ENCODE measurements around the gene NECTIN3.

Gene NECTIN3

GRCh38 chr3:111210003-111210711 lies 138.5 kb downstream of the NECTIN3 start:
- H3K4me1 ChIP-seq (ENCODE audit: low read length), result no peaks in the 10 kb centered on the region
- H2AFZ ChIP-seq (ENCODE audit: low read depth, low read length), result no peak overlapping the region
- no peaks in the 10 kb centered on the region for H3K79me2 ChIP-seq (ENCODE audit: low read length)
- H3K4me3 ChIP-seq (ENCODE audit: low read length), result no peak overlapping the region
- H4K20me1 ChIP-seq (ENCODE audit: insufficient read depth, low read length), result no peaks in the 10 kb centered on the region
- TF ChIP-seq CTCF (IDR thresholded peaks at IDR 0.05; ENCODE audit: low read depth, low read length) (no peak), EZH2phosphoT487 (IDR thresholded peaks at IDR 0.05; ENCODE audit: low read depth) (no peak)
- H3K36me3 ChIP-seq (replicated peaks; ENCODE audit: low read depth, low read length), result no peaks in the 10 kb centered on the region
- no peak overlapping the region for H3K4me2 ChIP-seq (ENCODE audit: low read length)
- H3K9ac ChIP-seq (ENCODE audit: low read length), result no peak overlapping the region
- no peak overlapping the region for H3K27ac ChIP-seq (ENCODE audit: low read length)
- no peaks in the 10 kb centered on the region for H3K27me3 ChIP-seq (ENCODE audit: low read depth, low read length)
- H3K9me3 ChIP-seq (ENCODE audit: insufficient read depth, low read length), result no peaks in the 10 kb centered on the region

- no peaks in the 10 kb centered on the region for H3K36me3 ChIP-seq (replicated peaks; ENCODE audit: low read depth, low read length)
- no peaks in the 10 kb centered on the region for H3K4me1 ChIP-seq (ENCODE audit: low read length)
- H3K27ac ChIP-seq (ENCODE audit: low read length), result no peak overlapping the region
- H3K4me3 ChIP-seq (ENCODE audit: low read length), result no peak overlapping the region
- H3K79me2 ChIP-seq (ENCODE audit: low read length), result no peaks in the 10 kb centered on the region
- H3K9ac ChIP-seq (ENCODE audit: low read length), result no peak overlapping the region
- H3K4me2 ChIP-seq (ENCODE audit: low read length), result no peak overlapping the region
- H4K20me1 ChIP-seq (ENCODE audit: insufficient read depth, low read length), result no peaks in the 10 kb centered on the region
- no peaks in the 10 kb centered on the region for H3K9me3 ChIP-seq (ENCODE audit: insufficient read depth, low read length)
- H2AFZ ChIP-seq (ENCODE audit: low read depth, low read length), result no peak overlapping the region
- no peaks in the 10 kb centered on the region for H3K27me3 ChIP-seq (ENCODE audit: low read depth, low read length)
- TF ChIP-seq EZH2phosphoT487 (IDR thresholded peaks at IDR 0.05; ENCODE audit: low read depth), result no peak
- TF ChIP-seq CTCF (IDR thresholded peaks at IDR 0.05; ENCODE audit: low read depth, low read length), result no peak
Measured at GRCh38 chr3:111210866-111211564, 139.4 kb downstream of the NECTIN3 start.

GRCh38 chr3:111212511-111212910 lies 140.9 kb downstream of the NECTIN3 start:
- Histone ChIP-seq H3K79me2 (ENCODE audit: low read length) (no peaks in the 10 kb centered on the region), H3K27ac (ENCODE audit: low read length) (no peak overlapping the region), H4K20me1 (ENCODE audit: insufficient read depth, low read length) (no peaks in the 10 kb centered on the region), H3K9ac (ENCODE audit: low read length) (no peak overlapping the region), H3K4me3 (ENCODE audit: low read length) (no peak overlapping the region), H3K36me3 (replicated peaks; ENCODE audit: low read depth, low read length) (no peaks in the 10 kb centered on the region), H3K4me2 (ENCODE audit: low read length) (no peak overlapping the region), H3K4me1 (ENCODE audit: low read length) (no peaks in the 10 kb centered on the region), H3K9me3 (ENCODE audit: insufficient read depth, low read length) (no peaks in the 10 kb centered on the region), H2AFZ (ENCODE audit: low read depth, low read length) (no peak overlapping the region), H3K27me3 (ENCODE audit: low read depth, low read length) (no peaks in the 10 kb centered on the region)
- TF ChIP-seq EZH2phosphoT487 (IDR thresholded peaks at IDR 0.05; ENCODE audit: low read depth) (no peak), CTCF (IDR thresholded peaks at IDR 0.05; ENCODE audit: low read depth, low read length) (no peak)

GRCh38 chr3:111215481-111215880 lies 143.9 kb downstream of the NECTIN3 start:
- H2AFZ ChIP-seq (ENCODE audit: low read depth, low read length), result no peak overlapping the region
- no peak overlapping the region for H3K27ac ChIP-seq (ENCODE audit: low read length)
- H3K4me3 ChIP-seq (ENCODE audit: low read length), result no peak overlapping the region
- no peaks in the 10 kb centered on the region for H3K36me3 ChIP-seq (replicated peaks; ENCODE audit: low read depth, low read length)
- no peaks in the 10 kb centered on the region for H3K27me3 ChIP-seq (ENCODE audit: low read depth, low read length)
- no peaks in the 10 kb centered on the region for H3K9me3 ChIP-seq (ENCODE audit: insufficient read depth, low read length)
- no peaks in the 10 kb centered on the region for H3K79me2 ChIP-seq (ENCODE audit: low read length)
- H4K20me1 ChIP-seq (ENCODE audit: insufficient read depth, low read length), result no peaks in the 10 kb centered on the region
- H3K4me1 ChIP-seq (ENCODE audit: low read length), result no peaks in the 10 kb centered on the region
- no peak overlapping the region for H3K4me2 ChIP-seq (ENCODE audit: low read length)
- H3K9ac ChIP-seq (ENCODE audit: low read length), result no peak overlapping the region
- TF ChIP-seq CTCF (IDR thresholded peaks at IDR 0.05; ENCODE audit: low read depth, low read length) (no peak), EZH2phosphoT487 (IDR thresholded peaks at IDR 0.05; ENCODE audit: low read depth) (no peak)

Measured in OCI-LY3 (cell line).